ENCODE results near the gene PGPEP1.

DNA sequence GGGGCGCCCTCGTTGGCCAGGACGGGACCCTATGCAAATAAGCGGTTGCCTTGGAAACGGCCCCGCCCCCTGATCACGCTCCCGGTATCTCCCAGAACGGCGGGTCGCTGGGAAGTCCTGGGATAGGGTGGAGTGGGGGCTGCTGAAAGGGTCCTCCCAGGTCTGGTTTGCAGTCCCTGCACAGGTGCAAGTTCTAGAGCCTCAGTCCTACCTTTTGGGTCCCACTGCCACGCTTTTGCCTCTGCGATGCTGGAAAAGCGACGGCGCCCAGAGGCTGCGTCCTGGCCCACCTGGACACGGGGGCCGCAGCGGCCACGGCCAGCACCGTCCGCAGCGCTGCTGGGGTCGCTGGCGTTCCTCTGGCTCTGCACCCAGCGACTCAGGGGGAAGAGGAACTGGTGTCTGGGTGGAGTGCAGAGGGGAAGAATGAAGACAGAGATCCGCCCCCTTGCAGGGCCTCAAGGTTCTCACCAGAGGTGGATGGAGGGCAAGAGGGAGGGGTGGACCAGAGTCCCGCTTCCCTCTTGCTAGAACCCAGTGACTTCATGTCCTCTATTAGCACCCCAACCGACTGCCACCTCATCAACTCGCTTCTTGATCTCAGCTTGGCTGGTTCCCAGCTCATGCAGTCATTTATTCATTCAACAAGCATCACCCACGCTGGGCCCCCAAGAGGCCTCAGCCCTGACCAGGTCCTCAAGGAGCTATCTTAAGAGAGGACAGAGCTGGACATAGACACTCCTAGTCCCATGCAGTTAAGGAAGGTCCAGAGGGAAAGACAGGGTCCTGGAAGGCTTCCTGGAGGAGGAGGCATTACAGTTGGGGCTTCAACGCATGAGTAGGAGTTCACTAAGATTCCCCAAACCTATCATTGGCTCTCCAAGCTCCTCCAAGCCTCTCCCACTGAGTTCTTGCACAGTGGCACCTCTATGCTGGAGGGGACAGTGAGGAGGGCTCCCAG, 57.1 kb downstream of the PGPEP1 start, which contains the start of gene LRRC25:
- TF ChIP-seq, protein P1, sequence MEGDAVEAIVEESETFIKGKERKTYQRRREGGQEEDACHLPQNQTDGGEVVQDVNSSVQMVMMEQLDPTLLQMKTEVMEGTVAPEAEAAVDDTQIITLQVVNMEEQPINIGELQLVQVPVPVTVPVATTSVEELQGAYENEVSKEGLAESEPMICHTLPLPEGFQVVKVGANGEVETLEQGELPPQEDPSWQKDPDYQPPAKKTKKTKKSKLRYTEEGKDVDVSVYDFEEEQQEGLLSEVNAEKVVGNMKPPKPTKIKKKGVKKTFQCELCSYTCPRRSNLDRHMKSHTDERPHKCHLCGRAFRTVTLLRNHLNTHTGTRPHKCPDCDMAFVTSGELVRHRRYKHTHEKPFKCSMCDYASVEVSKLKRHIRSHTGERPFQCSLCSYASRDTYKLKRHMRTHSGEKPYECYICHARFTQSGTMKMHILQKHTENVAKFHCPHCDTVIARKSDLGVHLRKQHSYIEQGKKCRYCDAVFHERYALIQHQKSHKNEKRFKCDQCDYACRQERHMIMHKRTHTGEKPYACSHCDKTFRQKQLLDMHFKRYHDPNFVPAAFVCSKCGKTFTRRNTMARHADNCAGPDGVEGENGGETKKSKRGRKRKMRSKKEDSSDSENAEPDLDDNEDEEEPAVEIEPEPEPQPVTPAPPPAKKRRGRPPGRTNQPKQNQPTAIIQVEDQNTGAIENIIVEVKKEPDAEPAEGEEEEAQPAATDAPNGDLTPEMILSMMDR (IDR thresholded peaks at IDR 0.05): no peak
- TF ChIP-seq POLR2A (IDR thresholded peaks at IDR 0.05; ENCODE audit: low read depth): no peak
- no peak for TF ChIP-seq EP300 (IDR thresholded peaks at IDR 0.05)

Measured in esophagus muscularis mucosa (tissue), 4 donors.